SK-N-MC (cell line): Measurements from ENCODE around the gene TBX19.

Source experiments
- DNase-seq: peaks from one replicate; pipeline ENCODE4 v3.0.0-alpha.2; 2011; ENCODE audit warnings: low read depth, low spot score
- H3K27ac ChIP-seq: fragments of 200-600 bp; sonication (generic); 2 replicates; pipeline ENCODE4 v1.5.1; 2016; ENCODE audit warnings: mixed run types
- H3K36me3 ChIP-seq: fragments of 200-600 bp; sonication (generic); 2 replicates; pipeline ENCODE4 v1.6.1; 2017; ENCODE audit warnings: antibody characterized with exemption, low read length, mixed read lengths; ENCODE audit not compliant: insufficient read depth
- H3K4me3 ChIP-seq: fragments of 200-600 bp; sonication (generic); 2 replicates; pipeline ENCODE4 v1.5.1; 2016
- H3K9ac ChIP-seq: fragments of 200-600 bp; sonication (generic); 2 replicates; pipeline ENCODE4 v1.8.0; 2017; ENCODE audit warnings: mixed run types, mixed read lengths; ENCODE audit not compliant: insufficient read length
- H3K9me3 ChIP-seq: fragments of 200-600 bp; sonication (generic); 2 replicates; pipeline ENCODE4 v1.6.1; 2017; ENCODE audit warnings: low read depth, mild to moderate bottlenecking, antibody characterized with exemption, low read length, moderate library complexity, mixed read lengths
- EZH2 ChIP-seq: fragments of 200-600 bp; sonication (generic); IDR thresholded peaks from one replicate; pipeline ENCODE4 v1.6.1; 2017; ENCODE audit warnings: antibody characterized with exemption
- FOXP2 ChIP-seq: optimal IDR thresholded peaks from 2 replicates; pipeline ENCODE3; 2011; ENCODE audit warnings: mild to moderate bottlenecking, moderate library complexity; ENCODE audit not compliant: insufficient read depth; ENCODE audit errors: extremely low read length, control extremely low read depth
- POLR2AphosphoS5 ChIP-seq: IDR thresholded peaks from 2 replicates; pipeline ENCODE4 v1.6.1; 2012; ENCODE audit warnings: mild to moderate bottlenecking, low read depth, low read length, borderline replicate concordance

The TBX19 gene

GRCh38 chr1:168246506-168246905, 34.2 kb upstream of the TBX19 start:
- H3K9ac ChIP-seq: no peak overlapping the region
- peaks cover 63% of the 10 kb centered on the region for H3K36me3 ChIP-seq
- H3K9me3 ChIP-seq: no peaks in the 10 kb centered on the region
- no peak for TF ChIP-seq FOXP2
- no peak for TF ChIP-seq EZH2
- no peak for TF ChIP-seq POLR2AphosphoS5
- DNase-seq: no peak
- no peak overlapping the region for H3K27ac ChIP-seq
- H3K4me3 ChIP-seq: no peak overlapping the region

GRCh38 chr1:168252204-168252733, 28.4 kb upstream of the TBX19 start:
- Histone ChIP-seq H3K4me3 (no peak overlapping the region), H3K27ac (no peak overlapping the region), H3K9me3 (0 out of 2 replicates have a peak, but pooled peaks cover 8% of the 10 kb centered on the region), H3K36me3 (peaks cover 51% of the 10 kb centered on the region), H3K9ac (no peak overlapping the region)
- DNase-seq: no peak
- TF ChIP-seq EZH2 (no peak), FOXP2 (no peak)

GRCh38 chr1:168256164-168256563, 24.5 kb upstream of the TBX19 start:
- no peak for DNase-seq
- no peak for TF ChIP-seq EZH2
- TF ChIP-seq FOXP2: no peak
- no peak for TF ChIP-seq POLR2AphosphoS5
- H3K27ac ChIP-seq: no peak overlapping the region
- H3K9ac ChIP-seq: no peak overlapping the region
- 0 out of 2 replicates have a peak, but pooled peaks cover 8% of the 10 kb centered on the region for H3K9me3 ChIP-seq
- no peak overlapping the region for H3K4me3 ChIP-seq
- peaks cover 34% of the 10 kb centered on the region for H3K36me3 ChIP-seq

GRCh38 chr1:168257397-168257796, 23.3 kb upstream of the TBX19 start:
- Histone ChIP-seq H3K9me3 (0 out of 2 replicates have a peak, but pooled peaks cover 8% of the 10 kb centered on the region), H3K36me3 (peaks cover 28% of the 10 kb centered on the region), H3K27ac (no peak overlapping the region), H3K4me3 (no peak overlapping the region), H3K9ac (no peak overlapping the region)
- TF ChIP-seq POLR2AphosphoS5 (no peak), FOXP2 (no peak), EZH2 (no peak)
- DNase-seq: no peak

GRCh38 chr1:168259567-168259966, 21.1 kb upstream of the TBX19 start:
- H3K27ac ChIP-seq: no peak overlapping the region
- H3K9me3 ChIP-seq: 0 out of 2 replicates have a peak, but pooled peaks cover 8% of the 10 kb centered on the region
- DNase-seq: no peak
- no peak for TF ChIP-seq POLR2AphosphoS5
- no peak for TF ChIP-seq EZH2
- no peak for TF ChIP-seq FOXP2
- no peak overlapping the region for H3K4me3 ChIP-seq
- peaks cover 18% of the 10 kb centered on the region for H3K36me3 ChIP-seq
- no peak overlapping the region for H3K9ac ChIP-seq

- Histone ChIP-seq H3K36me3 (peaks cover 12% of the 10 kb centered on the region; the same call in 1 of the 2 replicates), H3K9me3 (0 out of 2 replicates have a peak, but pooled peaks cover 8% of the 10 kb centered on the region), H3K9ac (no peak overlapping the region), H3K27ac (no peak overlapping the region), H3K4me3 (no peak overlapping the region)
- DNase-seq: no peak
- TF ChIP-seq FOXP2 (no peak), POLR2AphosphoS5 (no peak), EZH2 (no peak)
These were observed 20.3 kb upstream of the TBX19 start for GRCh38 chr1:168260393-168260792.

- 0 out of 2 replicates have a peak, but pooled peaks cover under 1% of the 10 kb centered on the region for H3K9me3 ChIP-seq
- no peak overlapping the region for H3K9ac ChIP-seq
- H3K36me3 ChIP-seq: peaks cover 2% of the 10 kb centered on the region; the same call in 1 of the 2 replicates
- no peak overlapping the region for H3K4me3 ChIP-seq
- H3K27ac ChIP-seq: no peak overlapping the region; the same call in 1 of the 2 replicates
- TF ChIP-seq EZH2: no peak
- TF ChIP-seq FOXP2: no peak
- TF ChIP-seq POLR2AphosphoS5: no peak
- DNase-seq: no peak
These were observed 19.3 kb upstream of the TBX19 start for GRCh38 chr1:168261390-168261789.

- H3K9ac ChIP-seq: no peak overlapping the region
- no peak overlapping the region for H3K27ac ChIP-seq
- H3K9me3 ChIP-seq: no peaks in the 10 kb centered on the region
- no peaks in the 10 kb centered on the region; the same call in 1 of the 2 replicates for H3K36me3 ChIP-seq
- TF ChIP-seq EZH2: no peak
- no peak for TF ChIP-seq FOXP2
- TF ChIP-seq POLR2AphosphoS5: no peak
- DNase-seq: no peak
- H3K4me3 ChIP-seq: no peak overlapping the region
These were observed 17.5 kb upstream of the TBX19 start for GRCh38 chr1:168263130-168263529.

GRCh38 chr1:168264296-168264695, 16.4 kb upstream of the TBX19 start:
- no peak for DNase-seq
- Histone ChIP-seq H3K4me3 (no peak overlapping the region), H3K9me3 (no peaks in the 10 kb centered on the region), H3K36me3 (no peaks in the 10 kb centered on the region; the same call in 1 of the 2 replicates), H3K27ac (no peak overlapping the region), H3K9ac (no peak overlapping the region)
- TF ChIP-seq EZH2 (no peak), POLR2AphosphoS5 (no peak), FOXP2 (no peak)
